Measurements from ENCODE around the gene GPSM3. TPM values are rescaled to one million over a fixed set of nuclear protein-coding genes. Genes with fewer than 3 reads are reported as not detected.

The GPSM3 gene
- 2.0 TPM for total RNA-seq (2021; ENCODE audit: unreplicated experiment)
- polyA plus RNA-seq (2012; ENCODE audit: insufficient read length), result 2.4 TPM
- Bru-seq, nascent RNA, result percentile 39 among the genes with signal in this experiment
- percentile 37 among the genes with signal in this experiment for BruChase-seq, experiment 1, labeled RNA remaining after a 2-hour chase
- BruChase-seq, experiment 2, labeled RNA remaining after a 6-hour chase, result percentile 43 among the genes with signal in this experiment
- long read RNA-seq, partial matches to known transcripts, result 2 of 2 reads
- long read RNA-seq, other reads (novel, unspliced or antisense), result 0 of 2 reads

GRCh38 chr6:32192608-32193039 is at the start of gene GPSM3:
TSS of gene GPSM3 (minus strand) at chr6:32192643. CDS start at chr6:32192513, 130 bp downstream.
- TF ChIP-seq SIN3A (IDR thresholded peaks at IDR 0.05; ENCODE audit: borderline replicate concordance, insufficient read depth, low read depth, low read length) (no peak), REST (IDR thresholded peaks at IDR 0.05; ENCODE audit: insufficient read depth in 1 of 2, low read depth in 2 of 2, low read length in 1 of 2) (no peak), POLR2AphosphoS5 (IDR thresholded peaks at IDR 0.05; ENCODE audit: low read depth, low read length) (no peak), CTCF (IDR thresholded peaks at IDR 0.05) (no peak), TCF7L2 (IDR thresholded peaks at IDR 0.05; ENCODE audit: low read depth, low read length) (no peak)
- POLR2A ChIA-PET, result no interaction called here
- intact Hi-C loops (cut with micrococcal nuclease; ENCODE audit: unreplicated experiment), result loop anchor here (10.0 kb wide), 1 partner anchor 78 kb away; no protein-coding TSS in a partner anchor
- DNase-seq (ENCODE audit: low read depth, low spot score) (no peak), ATAC-seq (no peak)
- H3K36me3 ChIP-seq (ENCODE audit: control insufficient read depth, insufficient read depth, low read length), result no peaks in the 10 kb centered on the region; the same call in 1 of the 2 replicates
- no peak within 1 kb of the TSS for H3K4me3 ChIP-seq (ENCODE audit: low read depth in 2 of 2, low read length in 2 of 2)
- H3K27me3 ChIP-seq (ENCODE audit: control insufficient read depth, insufficient read depth, low read length), result no peaks in the 10 kb centered on the region
- CTCF ChIA-PET, result no interaction called here
- BruUV-seq (replicated peaks), result no TSS peak
- no peaks in the 10 kb centered on the region for H3K9me3 ChIP-seq (ENCODE audit: control insufficient read depth, insufficient read depth, low read depth, low read length)
- peak within 1 kb of the TSS; percentile 94 for H3K27ac ChIP-seq (ENCODE audit: low read length)
- in situ Hi-C loops (cut with HindIII; ENCODE audit: low pct_unique_long_range_greater_than_20kb, low sequenced_read_pairs), result no loop called here
- H3K4me1 ChIP-seq (ENCODE audit: control insufficient read depth, insufficient read depth, low read length), result peaks cover 42% of the 10 kb centered on the region

DNA sequence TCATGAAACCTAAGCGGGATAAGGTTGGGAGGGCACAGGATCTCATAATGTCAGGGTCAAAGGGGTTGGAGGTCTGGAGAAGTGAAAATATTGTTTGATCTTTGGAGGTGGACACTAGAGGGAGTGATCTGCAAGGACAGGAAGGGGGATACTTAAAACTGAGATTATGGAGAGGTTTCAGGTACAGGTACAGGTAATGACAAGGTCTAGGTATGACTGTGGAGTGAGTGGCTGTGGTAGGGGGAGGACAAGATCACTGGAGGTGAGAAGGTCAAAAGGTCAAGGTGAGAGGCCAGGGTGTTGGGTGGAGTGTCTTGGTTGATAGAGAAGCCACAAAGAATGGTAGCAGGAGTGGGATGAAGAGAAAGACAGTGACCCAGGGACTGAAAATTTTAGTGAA is 48.2 kb upstream of the GPSM3 start:
- ATAC-seq (no peak), DNase-seq (ENCODE audit: low read depth, low spot score) (no peak)
- TF ChIP-seq CTCF (IDR thresholded peaks at IDR 0.05) (peak; percentile 27; the same call in 1 of the 2 replicates), SIN3A (IDR thresholded peaks at IDR 0.05; ENCODE audit: borderline replicate concordance, insufficient read depth, low read depth, low read length) (no peak), POLR2AphosphoS5 (IDR thresholded peaks at IDR 0.05; ENCODE audit: low read depth, low read length) (no peak)
- ChIA-PET CTCF (no interaction called here), POLR2A (no interaction called here)
- Histone ChIP-seq H3K36me3 (ENCODE audit: control insufficient read depth, insufficient read depth, low read length) (no peaks in the 10 kb centered on the region), H3K27ac (ENCODE audit: low read length) (no peak overlapping the region), H3K9me3 (ENCODE audit: control insufficient read depth, insufficient read depth, low read depth, low read length) (no peaks in the 10 kb centered on the region), H3K4me1 (ENCODE audit: control insufficient read depth, insufficient read depth, low read length) (no peaks in the 10 kb centered on the region), H3K27me3 (ENCODE audit: control insufficient read depth, insufficient read depth, low read length) (no peaks in the 10 kb centered on the region), H3K4me3 (ENCODE audit: low read depth in 2 of 2, low read length in 2 of 2) (no peak overlapping the region)
- intact Hi-C loops (cut with micrococcal nuclease; ENCODE audit: unreplicated experiment), result loop anchor here (10.0 kb wide), 2 partner anchors 464 to 544 kb away; no protein-coding TSS in a partner anchor
- BruUV-seq (replicated peaks), result no TSS peak
- in situ Hi-C loops (cut with HindIII; ENCODE audit: low pct_unique_long_range_greater_than_20kb, low sequenced_read_pairs), result no loop called here

Data from Panc1 (cell line).